Measurements from ENCODE around the gene DNAH10.

GRCh38 chr12:123949770-123950165, 187.7 kb downstream of the DNAH10 start:
- TF ChIP-seq REST (IDR thresholded peaks at IDR 0.05; ENCODE audit: low read depth, low read length): no peak
- no peak for TF ChIP-seq CTCF (IDR thresholded peaks at IDR 0.05 in 2 of 3, conservative IDR thresholded peaks at IDR 0.05 in 1 of 3; ENCODE audit: control insufficient read depth in 2 of 3, extremely low read depth in 1 of 3, insufficient read depth in 1 of 3, low read depth in 3 of 3, low read length in 3 of 3)
- no peak for TF ChIP-seq EP300 (IDR thresholded peaks at IDR 0.05; ENCODE audit: borderline replicate concordance in 1 of 2, control insufficient read depth in 1 of 2, low read depth in 2 of 2, low read length in 2 of 2)
- TF ChIP-seq RFX5 (IDR thresholded peaks at IDR 0.05; ENCODE audit: low read depth, low read length): no peak
- TF ChIP-seq TCF7 (IDR thresholded peaks at IDR 0.05; ENCODE audit: borderline replicate concordance): no peak
- no peak for TF ChIP-seq EZH2 (IDR thresholded peaks at IDR 0.05; ENCODE audit: borderline replicate concordance, control insufficient read depth, low read depth, low read length)
- no peak for TF ChIP-seq PAX8 (IDR thresholded peaks at IDR 0.05)
- no peak for TF ChIP-seq HCFC1 (IDR thresholded peaks at IDR 0.05; ENCODE audit: low read length)
- TF ChIP-seq CHD4 (IDR thresholded peaks at IDR 0.05): no peak
- TF ChIP-seq POLR2AphosphoS5 (IDR thresholded peaks at IDR 0.05; ENCODE audit: low read length): no peak
- no peak for TF ChIP-seq BACH1 (IDR thresholded peaks at IDR 0.05; ENCODE audit: borderline replicate concordance)
- no peak for TF ChIP-seq ZSCAN29 (IDR thresholded peaks at IDR 0.05)
